Skeletal muscle satellite cell (primary cell): ENCODE measurements around the gene HTD2. TPM values are rescaled to one million over a fixed set of nuclear protein-coding genes. Genes with fewer than 3 reads are reported as not detected.
"Not testable (repeated sequence)": the region's sequence is repeated elsewhere in the genome, so short reads cannot be mapped to it uniquely, and the experiment has no call there.

Experiments
- H3K27me3 ChIP-seq: 2 replicates; pipeline ENCODE4 v1.7.0; 2013; ENCODE audit warnings: low read length; ENCODE audit not compliant: control insufficient read depth, insufficient read depth
- H3K36me3 ChIP-seq: 2 replicates; pipeline ENCODE4 v1.7.0; 2013; ENCODE audit warnings: mild to moderate bottlenecking, control low read depth, low read length; ENCODE audit not compliant: insufficient read depth
- H3K4me1 ChIP-seq: 2 replicates; pipeline ENCODE4 v1.7.0; 2013; ENCODE audit warnings: low read length; ENCODE audit not compliant: control insufficient read depth, insufficient read depth
- H3K4me2 ChIP-seq: 2 replicates; pipeline ENCODE4 v1.7.0; 2013; ENCODE audit warnings: mild to moderate bottlenecking, low read length
- H3K4me3 ChIP-seq: 2 replicates; pipeline ENCODE4 v1.7.0; 2013; ENCODE audit warnings: low read length
- H3K9ac ChIP-seq: 2 replicates; pipeline ENCODE4 v1.7.0; 2013; ENCODE audit warnings: mild to moderate bottlenecking, low read depth, low read length, moderate library complexity
- H3K9me3 ChIP-seq: replicated peaks from 2 replicates; pipeline ENCODE4 v1.7.0; 2013; ENCODE audit warnings: mild to moderate bottlenecking, control low read depth, low read length
- total RNA-seq: library from RNA; depleted of rRNA; stranded (reverse); fragments of >200 nt; gene quantifications from 2 replicates; pipeline ENCODE4 v1.2.3, GENCODE V29; 2012; rRNA removed

The HTD2 gene
- total RNA-seq = 5.6 and 8.1 TPM in 2 replicates

- H3K4me2 ChIP-seq = peak within 1 kb of the TSS; percentile 98
- peaks cover 15% of the 10 kb centered on the region for H3K4me1 ChIP-seq
- H3K36me3 ChIP-seq = peaks cover 23% of the 10 kb centered on the region
- H3K9me3 ChIP-seq = no peaks in the 10 kb centered on the region
- H3K4me3 ChIP-seq = peak within 1 kb of the TSS; percentile 95
- peaks cover 17% of the 10 kb centered on the region for H3K27me3 ChIP-seq
- peak within 1 kb of the TSS; percentile 98 for H3K9ac ChIP-seq
Observed at GRCh38 chr3:58305882-58306711, at the start of gene HTD2, which contains the start of gene RPP14. Gene HTD2 (plus strand): TSS chr3:58306520. CDS start chr3:58317614, 11,094 bp downstream. Gene RPP14 (plus strand): TSS chr3:58306245. CDS start chr3:58310330, 4,085 bp downstream.

- Histone ChIP-seq H3K4me2 (no peak overlapping the region), H3K4me1 (peaks cover 13% of the 10 kb centered on the region), H3K9ac (no peak overlapping the region), H3K9me3 (no peaks in the 10 kb centered on the region), H3K27me3 (no peaks in the 10 kb centered on the region), H3K36me3 (no peaks in the 10 kb centered on the region), H3K4me3 (no peak overlapping the region)
Observed at GRCh38 chr3:58258392-58259055, 47.8 kb upstream of the HTD2 start.

GRCh38 chr3:58260261-58260731 is 46.0 kb upstream of the HTD2 start:
- no peaks in the 10 kb centered on the region for H3K36me3 ChIP-seq
- H3K4me1 ChIP-seq = peaks cover 13% of the 10 kb centered on the region
- no peak overlapping the region for H3K4me3 ChIP-seq
- H3K9ac ChIP-seq = no peak overlapping the region
- H3K9me3 ChIP-seq = no peaks in the 10 kb centered on the region
- H3K27me3 ChIP-seq = no peaks in the 10 kb centered on the region
- no peak overlapping the region for H3K4me2 ChIP-seq

- no peak overlapping the region for H3K9ac ChIP-seq
- no peaks in the 10 kb centered on the region for H3K36me3 ChIP-seq
- no peaks in the 10 kb centered on the region for H3K27me3 ChIP-seq
- H3K9me3 ChIP-seq = no peaks in the 10 kb centered on the region
- no peak overlapping the region for H3K4me3 ChIP-seq
- no peak overlapping the region for H3K4me2 ChIP-seq
- peaks cover 13% of the 10 kb centered on the region for H3K4me1 ChIP-seq
Observed at GRCh38 chr3:58260733-58261132, 45.6 kb upstream of the HTD2 start.

GRCh38 chr3:58261954-58262666 is 44.2 kb upstream of the HTD2 start:
- Histone ChIP-seq H3K27me3 (no peaks in the 10 kb centered on the region), H3K4me1 (peaks cover 13% of the 10 kb centered on the region), H3K4me3 (no peak overlapping the region), H3K4me2 (no peak overlapping the region), H3K36me3 (no peaks in the 10 kb centered on the region), H3K9me3 (no peaks in the 10 kb centered on the region), H3K9ac (no peak overlapping the region)

- Histone ChIP-seq H3K4me1 (no peaks in the 10 kb centered on the region), H3K9ac (no peak overlapping the region), H3K4me3 (no peak overlapping the region), H3K36me3 (no peaks in the 10 kb centered on the region), H3K4me2 (no peak overlapping the region), H3K27me3 (no peaks in the 10 kb centered on the region), H3K9me3 (no peaks in the 10 kb centered on the region)
Observed at GRCh38 chr3:58266577-58266976, 39.7 kb upstream of the HTD2 start.

- not testable (repeated sequence) for H3K9ac ChIP-seq, H3K4me3 ChIP-seq, H3K4me2 ChIP-seq, H3K36me3 ChIP-seq, H3K27me3 ChIP-seq, H3K9me3 ChIP-seq, H3K4me1 ChIP-seq
Observed at GRCh38 chr3:58267543-58267942, 38.8 kb upstream of the HTD2 start.

GRCh38 chr3:58269356-58269755 is 37.0 kb upstream of the HTD2 start:
- H3K4me1 ChIP-seq = peaks cover 21% of the 10 kb centered on the region
- no peaks in the 10 kb centered on the region for H3K27me3 ChIP-seq
- no peaks in the 10 kb centered on the region for H3K9me3 ChIP-seq
- no peak overlapping the region for H3K9ac ChIP-seq
- H3K4me3 ChIP-seq = no peak overlapping the region
- no peaks in the 10 kb centered on the region for H3K36me3 ChIP-seq
- H3K4me2 ChIP-seq = no peak overlapping the region

- no peak overlapping the region for H3K9ac ChIP-seq
- H3K36me3 ChIP-seq = no peaks in the 10 kb centered on the region
- H3K9me3 ChIP-seq = no peaks in the 10 kb centered on the region
- no peak overlapping the region for H3K4me3 ChIP-seq
- no peaks in the 10 kb centered on the region for H3K27me3 ChIP-seq
- H3K4me1 ChIP-seq = peaks cover 23% of the 10 kb centered on the region
- H3K4me2 ChIP-seq = no peak overlapping the region
Observed at GRCh38 chr3:58270485-58270884, 35.8 kb upstream of the HTD2 start.

GRCh38 chr3:58271901-58272501 is 34.3 kb upstream of the HTD2 start:
- Histone ChIP-seq H3K9ac (peak overlapping the region; percentile 54), H3K4me3 (no peak overlapping the region), H3K36me3 (no peaks in the 10 kb centered on the region), H3K27me3 (no peaks in the 10 kb centered on the region), H3K4me1 (peaks cover 23% of the 10 kb centered on the region), H3K9me3 (no peaks in the 10 kb centered on the region), H3K4me2 (peak overlapping the region; percentile 49)

GRCh38 chr3:58272891-58273290 is 33.4 kb upstream of the HTD2 start:
- Histone ChIP-seq H3K9ac (peak overlapping the region; percentile 54), H3K4me3 (no peak overlapping the region), H3K27me3 (no peaks in the 10 kb centered on the region), H3K4me1 (peaks cover 23% of the 10 kb centered on the region), H3K36me3 (no peaks in the 10 kb centered on the region), H3K4me2 (peak overlapping the region; percentile 5), H3K9me3 (no peaks in the 10 kb centered on the region)
